Liver (tissue), 3 donors: ENCODE measurements around the gene ADGRA3.

Experiments used
- EGR1 ChIP-seq, 2 donors: IDR thresholded peaks; 2 replicates each; pipeline ENCODE4 v1.6.1; 2016 to 2018; ENCODE audit warnings: antibody characterized with exemption in 2 of 2, low read depth in 2 of 2
- FOXA1 ChIP-seq: IDR thresholded peaks from 2 replicates; pipeline ENCODE4 v1.6.1; 2016; ENCODE audit warnings: antibody characterized with exemption
- GABPA ChIP-seq, 2 donors: IDR thresholded peaks in 1 of 2; conservative IDR thresholded peaks in 1 of 2; 2 replicates each; pipeline ENCODE4 v1.6.1; 2016; ENCODE audit warnings: antibody characterized with exemption in 2 of 2, mild to moderate bottlenecking in 1 of 2, moderate library complexity in 1 of 2
- HNF4A ChIP-seq, 2 donors: conservative IDR thresholded peaks; 2 replicates each; pipeline ENCODE4 v1.6.1; 2016; ENCODE audit warnings: antibody characterized with exemption in 2 of 2, mild to moderate bottlenecking in 2 of 2
- JUND ChIP-seq, 2 donors: IDR thresholded peaks; 2 replicates each; pipeline ENCODE4 v1.6.1; 2016; ENCODE audit warnings: antibody characterized with exemption in 2 of 2
- RAD21 ChIP-seq, 2 donors: IDR thresholded peaks; 2 replicates each; pipeline ENCODE4 v1.6.1; 2016; ENCODE audit warnings: antibody characterized with exemption in 2 of 2, mild to moderate bottlenecking in 2 of 2
- SP1 ChIP-seq: IDR thresholded peaks from 2 replicates; pipeline ENCODE4 v1.6.1; 2018; ENCODE audit warnings: antibody characterized with exemption, mild to moderate bottlenecking
- TAF1 ChIP-seq: conservative IDR thresholded peaks from 2 replicates; pipeline ENCODE4 v1.6.1; 2016; ENCODE audit warnings: antibody characterized with exemption, mild to moderate bottlenecking
- YY1 ChIP-seq: IDR thresholded peaks from 2 replicates; pipeline ENCODE4 v1.6.1; 2016; ENCODE audit warnings: antibody characterized with exemption, mild to moderate bottlenecking
- TF ChIP-seq, protein P1 (sequence below): fragments of 150-350 bp; IDR thresholded peaks from 2 replicates; pipeline ENCODE4 v1.5.1; 2017; ENCODE audit warnings: improper control_type of control experiment, low read depth, low read length; ENCODE audit not compliant: missing input control
- TF ChIP-seq, protein P2 (sequence below): IDR thresholded peaks from 2 replicates; pipeline ENCODE4 v1.6.1; 2016; ENCODE audit warnings: antibody characterized with exemption
- TF ChIP-seq, protein P3 (sequence below): IDR thresholded peaks from 2 replicates; pipeline ENCODE4 v1.6.1; 2016; ENCODE audit warnings: antibody characterized with exemption
- TF ChIP-seq, protein P4 (sequence below): IDR thresholded peaks from 2 replicates; pipeline ENCODE4 v1.6.1; 2016; ENCODE audit warnings: antibody characterized with exemption
- TF ChIP-seq, protein P5 (sequence below): IDR thresholded peaks from 2 replicates; pipeline ENCODE4 v1.6.1; 2016; ENCODE audit warnings: antibody characterized with exemption, mild to moderate bottlenecking
- donor health status: healthy.
- donor health status: healthy.

DNA sequence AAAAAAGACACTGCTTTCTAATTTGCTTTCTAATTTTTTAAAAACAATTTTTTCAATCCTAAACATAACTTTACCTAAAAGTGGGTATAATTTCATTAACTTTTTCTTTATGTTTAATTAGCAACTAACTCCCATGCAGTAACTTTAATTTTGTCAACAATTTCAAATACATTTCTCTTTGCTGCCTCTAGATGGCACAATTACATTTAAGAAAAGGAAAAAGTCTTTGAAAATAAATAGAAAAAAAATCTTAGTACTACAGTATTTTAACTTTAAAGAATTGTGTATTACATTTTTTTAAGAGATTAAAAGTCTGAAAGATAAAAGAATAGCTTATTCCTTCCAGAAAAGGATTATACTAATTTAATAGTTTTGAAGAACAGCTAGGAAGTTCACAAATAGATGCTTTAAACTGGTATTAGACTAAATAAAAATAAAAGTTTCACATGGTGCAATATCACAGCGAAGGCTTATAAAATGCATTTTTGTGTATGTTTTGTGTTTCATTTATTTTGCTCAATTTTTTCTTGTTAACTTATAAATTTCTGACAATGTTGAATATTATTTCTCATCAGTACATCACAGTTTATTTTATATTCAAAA lies 105.1 kb downstream of the ADGRA3 start:
- TF ChIP-seq, protein P1, sequence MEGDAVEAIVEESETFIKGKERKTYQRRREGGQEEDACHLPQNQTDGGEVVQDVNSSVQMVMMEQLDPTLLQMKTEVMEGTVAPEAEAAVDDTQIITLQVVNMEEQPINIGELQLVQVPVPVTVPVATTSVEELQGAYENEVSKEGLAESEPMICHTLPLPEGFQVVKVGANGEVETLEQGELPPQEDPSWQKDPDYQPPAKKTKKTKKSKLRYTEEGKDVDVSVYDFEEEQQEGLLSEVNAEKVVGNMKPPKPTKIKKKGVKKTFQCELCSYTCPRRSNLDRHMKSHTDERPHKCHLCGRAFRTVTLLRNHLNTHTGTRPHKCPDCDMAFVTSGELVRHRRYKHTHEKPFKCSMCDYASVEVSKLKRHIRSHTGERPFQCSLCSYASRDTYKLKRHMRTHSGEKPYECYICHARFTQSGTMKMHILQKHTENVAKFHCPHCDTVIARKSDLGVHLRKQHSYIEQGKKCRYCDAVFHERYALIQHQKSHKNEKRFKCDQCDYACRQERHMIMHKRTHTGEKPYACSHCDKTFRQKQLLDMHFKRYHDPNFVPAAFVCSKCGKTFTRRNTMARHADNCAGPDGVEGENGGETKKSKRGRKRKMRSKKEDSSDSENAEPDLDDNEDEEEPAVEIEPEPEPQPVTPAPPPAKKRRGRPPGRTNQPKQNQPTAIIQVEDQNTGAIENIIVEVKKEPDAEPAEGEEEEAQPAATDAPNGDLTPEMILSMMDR, result peak; percentile 41
- TF ChIP-seq YY1 (no peak), SP1 (no peak), RAD21 (IDR thresholded peaks at IDR 0.05) (peak; percentile 68 to 72), TAF1 (no peak), GABPA (IDR thresholded peaks at IDR 0.05 in 1 of 2, conservative IDR thresholded peaks at IDR 0.05 in 1 of 2) (no peak), FOXA1 (no peak), HNF4A (conservative IDR thresholded peaks at IDR 0.05) (no peak), JUND (IDR thresholded peaks at IDR 0.05) (no peak), EGR1 (IDR thresholded peaks at IDR 0.05; ENCODE audit: low read depth in 2 of 2) (no peak)
- TF ChIP-seq, protein P2, sequence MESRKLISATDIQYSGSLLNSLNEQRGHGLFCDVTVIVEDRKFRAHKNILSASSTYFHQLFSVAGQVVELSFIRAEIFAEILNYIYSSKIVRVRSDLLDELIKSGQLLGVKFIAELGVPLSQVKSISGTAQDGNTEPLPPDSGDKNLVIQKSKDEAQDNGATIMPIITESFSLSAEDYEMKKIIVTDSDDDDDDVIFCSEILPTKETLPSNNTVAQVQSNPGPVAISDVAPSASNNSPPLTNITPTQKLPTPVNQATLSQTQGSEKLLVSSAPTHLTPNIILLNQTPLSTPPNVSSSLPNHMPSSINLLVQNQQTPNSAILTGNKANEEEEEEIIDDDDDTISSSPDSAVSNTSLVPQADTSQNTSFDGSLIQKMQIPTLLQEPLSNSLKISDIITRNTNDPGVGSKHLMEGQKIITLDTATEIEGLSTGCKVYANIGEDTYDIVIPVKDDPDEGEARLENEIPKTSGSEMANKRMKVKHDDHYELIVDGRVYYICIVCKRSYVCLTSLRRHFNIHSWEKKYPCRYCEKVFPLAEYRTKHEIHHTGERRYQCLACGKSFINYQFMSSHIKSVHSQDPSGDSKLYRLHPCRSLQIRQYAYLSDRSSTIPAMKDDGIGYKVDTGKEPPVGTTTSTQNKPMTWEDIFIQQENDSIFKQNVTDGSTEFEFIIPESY, result no peak
- TF ChIP-seq, protein P3, sequence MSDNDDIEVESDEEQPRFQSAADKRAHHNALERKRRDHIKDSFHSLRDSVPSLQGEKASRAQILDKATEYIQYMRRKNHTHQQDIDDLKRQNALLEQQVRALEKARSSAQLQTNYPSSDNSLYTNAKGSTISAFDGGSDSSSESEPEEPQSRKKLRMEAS, result no peak
- TF ChIP-seq, protein P4, sequence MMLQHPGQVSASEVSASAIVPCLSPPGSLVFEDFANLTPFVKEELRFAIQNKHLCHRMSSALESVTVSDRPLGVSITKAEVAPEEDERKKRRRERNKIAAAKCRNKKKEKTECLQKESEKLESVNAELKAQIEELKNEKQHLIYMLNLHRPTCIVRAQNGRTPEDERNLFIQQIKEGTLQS, result no peak
- TF ChIP-seq, protein P5, sequence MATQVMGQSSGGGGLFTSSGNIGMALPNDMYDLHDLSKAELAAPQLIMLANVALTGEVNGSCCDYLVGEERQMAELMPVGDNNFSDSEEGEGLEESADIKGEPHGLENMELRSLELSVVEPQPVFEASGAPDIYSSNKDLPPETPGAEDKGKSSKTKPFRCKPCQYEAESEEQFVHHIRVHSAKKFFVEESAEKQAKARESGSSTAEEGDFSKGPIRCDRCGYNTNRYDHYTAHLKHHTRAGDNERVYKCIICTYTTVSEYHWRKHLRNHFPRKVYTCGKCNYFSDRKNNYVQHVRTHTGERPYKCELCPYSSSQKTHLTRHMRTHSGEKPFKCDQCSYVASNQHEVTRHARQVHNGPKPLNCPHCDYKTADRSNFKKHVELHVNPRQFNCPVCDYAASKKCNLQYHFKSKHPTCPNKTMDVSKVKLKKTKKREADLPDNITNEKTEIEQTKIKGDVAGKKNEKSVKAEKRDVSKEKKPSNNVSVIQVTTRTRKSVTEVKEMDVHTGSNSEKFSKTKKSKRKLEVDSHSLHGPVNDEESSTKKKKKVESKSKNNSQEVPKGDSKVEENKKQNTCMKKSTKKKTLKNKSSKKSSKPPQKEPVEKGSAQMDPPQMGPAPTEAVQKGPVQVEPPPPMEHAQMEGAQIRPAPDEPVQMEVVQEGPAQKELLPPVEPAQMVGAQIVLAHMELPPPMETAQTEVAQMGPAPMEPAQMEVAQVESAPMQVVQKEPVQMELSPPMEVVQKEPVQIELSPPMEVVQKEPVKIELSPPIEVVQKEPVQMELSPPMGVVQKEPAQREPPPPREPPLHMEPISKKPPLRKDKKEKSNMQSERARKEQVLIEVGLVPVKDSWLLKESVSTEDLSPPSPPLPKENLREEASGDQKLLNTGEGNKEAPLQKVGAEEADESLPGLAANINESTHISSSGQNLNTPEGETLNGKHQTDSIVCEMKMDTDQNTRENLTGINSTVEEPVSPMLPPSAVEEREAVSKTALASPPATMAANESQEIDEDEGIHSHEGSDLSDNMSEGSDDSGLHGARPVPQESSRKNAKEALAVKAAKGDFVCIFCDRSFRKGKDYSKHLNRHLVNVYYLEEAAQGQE, result no peak
